Keratinocyte (primary cell): ENCODE data around the gene SOSTDC1.

Experiments
- CTCF ChIP-seq, 3 experiments: IDR thresholded peaks in 1 of 3; conservative IDR thresholded peaks in 1 of 3; optimal IDR thresholded peaks in 1 of 3; 2 replicates in 2 of 3; 3 replicates in 1 of 3; pipeline versions ENCODE3 to v1.5.1; 2011; ENCODE audit warnings: low read length in 3 of 3, mild to moderate bottlenecking in 3 of 3, moderate library complexity in 2 of 3, control low read depth in 1 of 3, inconsistent platforms in 1 of 3; ENCODE audit not compliant: insufficient read depth in 2 of 3; ENCODE audit errors: extremely low read depth in 1 of 3
- EZH2 ChIP-seq: IDR thresholded peaks from one replicate; pipeline ENCODE4 v1.6.1; 2012; ENCODE audit warnings: inconsistent platforms, mild to moderate bottlenecking, low read length, moderate library complexity

GRCh38 chr7:16512097-16512496, 46.6 kb upstream of the SOSTDC1 start:
- TF ChIP-seq CTCF (optimal IDR thresholded peaks at IDR 0.05 in 1 of 3, IDR thresholded peaks at IDR 0.05 in 1 of 3, conservative IDR thresholded peaks at IDR 0.05 in 1 of 3; ENCODE audit: extremely low read depth in 1 of 3, insufficient read depth in 2 of 3, low read length in 3 of 3) = no peak
- TF ChIP-seq EZH2 = no peak
